Measurements from ENCODE around the gene PDE6A. TPM values are rescaled to one million over a fixed set of nuclear protein-coding genes. Genes with fewer than 3 reads are reported as not detected.

Gene PDE6A
- total and polyA plus RNA-seq, 9 of the 15 experiments (the other 6 are each of a cell fraction or from before 2014, with no cell fraction given) = 0.01 to 0.04 (median 0.01) TPM; not detected in 6

GRCh38 chr5:149857499-149857898, 87.1 kb downstream of the PDE6A start:
- no TSS peak for BruUV-seq (replicated peaks)
- H3K4me2 ChIP-seq (ENCODE audit: insufficient read depth, low read length) = no peak overlapping the region
- H3K9ac ChIP-seq (ENCODE audit: insufficient read depth in 1 of 2, low read depth in 2 of 2, low read length in 2 of 2) = peak overlapping the region in 1 of 2 experiments; percentile 39; a peak in 1 of 4 replicates
- no peaks in the 10 kb centered on the region for H3K9me1 ChIP-seq (ENCODE audit: control insufficient read depth, insufficient read depth, low read length)
- intact Hi-C loops (cut with micrococcal nuclease) = no loop called here
- 44% methylated on average over 4 of the region's 4 CpGs for WGBS (ENCODE audit: insufficient coverage, low coverage, missing lambda C conversion rate)
- no peak overlapping the region for H2AFZ ChIP-seq (ENCODE audit: low read depth, low read length)
- in situ Hi-C loops (cut with MboI) = loop anchor here (10.0 kb wide), 1 partner anchor 107 kb away; the partner anchor contains the start of gene SLC26A2
- no peak overlapping the region for H3K4me3 ChIP-seq
- H3K4me1 ChIP-seq (replicated peaks in 1 of 2; ENCODE audit: control insufficient read depth in 2 of 2, insufficient read depth in 2 of 2, low read length in 2 of 2) = no peaks in the 10 kb centered on the region
- no peaks in the 10 kb centered on the region for H4K20me1 ChIP-seq (replicated peaks; ENCODE audit: control insufficient read depth, insufficient read depth, low read length)
- H3K27ac ChIP-seq (ENCODE audit: extremely low read depth, low read depth, low read length) = no peak overlapping the region
- POLR2A ChIA-PET = interaction anchor here (0.8 kb wide), 1 partner anchor 8 kb away, joined by 4 read pairs; no protein-coding TSS in a partner anchor
- H3K27me3 ChIP-seq (ENCODE audit: control insufficient read depth in 2 of 2, insufficient read depth in 2 of 2, low read length in 2 of 2) = no peaks in the 10 kb centered on the region
- no peak for ATAC-seq
- no peaks in the 10 kb centered on the region for H3K79me2 ChIP-seq (ENCODE audit: control insufficient read depth, insufficient read depth, low read length)
- FAIRE-seq = no peak
- CTCF ChIA-PET (ENCODE audit: low intra/inter-chr PET ratio) = no interaction called here
- no peak for DNase-seq (ENCODE audit: extremely low read depth in 1 of 4, low spot score in 3 of 4)
- H3K9me3 ChIP-seq (replicated peaks; ENCODE audit: control insufficient read depth, insufficient read depth, low read depth, low read length) = no peaks in the 10 kb centered on the region
- TF ChIP-seq BRF2 (IDR thresholded peaks at IDR 0.05; ENCODE audit: borderline replicate concordance, insufficient read depth, insufficient read length) (no peak), NFIC (IDR thresholded peaks at IDR 0.05) (0 out of 2 replicates have a peak, but pooled peaks have one; percentile 5)
- H3K36me3 ChIP-seq (ENCODE audit: control insufficient read depth, insufficient read depth, low read length) = peaks cover 6% of the 10 kb centered on the region; the same call in 1 of the 3 replicates

- BruUV-seq (replicated peaks) = no TSS peak
- ATAC-seq (no peak), FAIRE-seq (no peak), DNase-seq (ENCODE audit: extremely low read depth in 1 of 4, low spot score in 3 of 4) (no peak)
- Histone ChIP-seq H3K36me3 (ENCODE audit: control insufficient read depth, insufficient read depth, low read length) (peaks cover 16% of the 10 kb centered on the region; the same call in 2 of the 3 replicates), H3K4me1 (replicated peaks in 1 of 2; ENCODE audit: control insufficient read depth in 2 of 2, insufficient read depth in 2 of 2, low read length in 2 of 2) (no peaks in the 10 kb centered on the region), H3K9me1 (ENCODE audit: control insufficient read depth, insufficient read depth, low read length) (no peaks in the 10 kb centered on the region), H3K4me3 (no peak overlapping the region), H3K9ac (ENCODE audit: insufficient read depth in 1 of 2, low read depth in 2 of 2, low read length in 2 of 2) (no peak overlapping the region), H3K9me3 (replicated peaks; ENCODE audit: control insufficient read depth, insufficient read depth, low read depth, low read length) (no peaks in the 10 kb centered on the region), H3K79me2 (ENCODE audit: control insufficient read depth, insufficient read depth, low read length) (no peaks in the 10 kb centered on the region), H4K20me1 (replicated peaks; ENCODE audit: control insufficient read depth, insufficient read depth, low read length) (no peaks in the 10 kb centered on the region; the same call in 1 of the 2 replicates), H2AFZ (ENCODE audit: low read depth, low read length) (no peak overlapping the region), H3K27me3 (ENCODE audit: control insufficient read depth in 2 of 2, insufficient read depth in 2 of 2, low read length in 2 of 2) (no peaks in the 10 kb centered on the region), H3K4me2 (ENCODE audit: insufficient read depth, low read length) (no peak overlapping the region), H3K27ac (ENCODE audit: extremely low read depth, low read depth, low read length) (no peak overlapping the region)
- CTCF ChIA-PET (ENCODE audit: low intra/inter-chr PET ratio) = no interaction called here
- in situ Hi-C loops (cut with MboI) = loop anchor here (10.0 kb wide), 1 partner anchor 109 kb away; the partner anchor contains the start of gene SLC26A2
- intact Hi-C loops (cut with micrococcal nuclease) = no loop called here
- POLR2A ChIA-PET = interaction anchor here (0.5 to 1.0 kb wide), 2 partner anchors 12 to 189 kb away, joined by 3 read pairs; no protein-coding TSS in a partner anchor
- WGBS (ENCODE audit: insufficient coverage, low coverage, missing lambda C conversion rate) = 86% methylated on average over 4 of the region's 4 CpGs
- TF ChIP-seq ZNF41 (CRISPR knock-in tag; conservative IDR thresholded peaks at IDR 0.05) = no peak
- TF ChIP-seq JUN (IDR thresholded peaks at IDR 0.05; ENCODE audit: borderline replicate concordance, low read depth, low read length) = no peak
- no peak for TF ChIP-seq JUN (CRISPR knock-in tag; IDR thresholded peaks at IDR 0.05; ENCODE audit: borderline replicate concordance)
- TF ChIP-seq EGR1 (conservative IDR thresholded peaks at IDR 0.05) = no peak
- TF ChIP-seq C11orf30 (IDR thresholded peaks at IDR 0.05; ENCODE audit: low read depth) = no peak
- no peak for TF ChIP-seq CREBBP (IDR thresholded peaks at IDR 0.05; ENCODE audit: low read depth, low read length)
- TF ChIP-seq SMARCE1 (IDR thresholded peaks at IDR 0.05) = no peak
- TF ChIP-seq PHTF2 (CRISPR knock-in tag; IDR thresholded peaks at IDR 0.05) = no peak
- TF ChIP-seq ZMIZ1 (IDR thresholded peaks at IDR 0.05; ENCODE audit: low read depth in 2 of 2, low read length in 2 of 2) = no peak
- no peak for TF ChIP-seq GATA2 (CRISPR knock-in tag; IDR thresholded peaks at IDR 0.05)
- TF ChIP-seq SOX6 (IDR thresholded peaks at IDR 0.05) = no peak
Observed at GRCh38 chr5:149855366-149855765, 89.2 kb downstream of the PDE6A start.
